HCEC 1CT (cell line): Measurements from ENCODE around the gene NRAP.

Experiments used
- DNase-seq: peaks from one replicate; pipeline ENCODE4 v3.0.0-alpha.2; 2017

The NRAP gene

GRCh38 chr10:113555751-113556150 is 108.1 kb downstream of the NRAP start:
- DNase-seq, result no peak

- no peak for DNase-seq
Observed at GRCh38 chr10:113555245-113555644, 108.6 kb downstream of the NRAP start.

- DNase-seq, result no peak
Observed at GRCh38 chr10:113554214-113554613, 109.6 kb downstream of the NRAP start.

DNA sequence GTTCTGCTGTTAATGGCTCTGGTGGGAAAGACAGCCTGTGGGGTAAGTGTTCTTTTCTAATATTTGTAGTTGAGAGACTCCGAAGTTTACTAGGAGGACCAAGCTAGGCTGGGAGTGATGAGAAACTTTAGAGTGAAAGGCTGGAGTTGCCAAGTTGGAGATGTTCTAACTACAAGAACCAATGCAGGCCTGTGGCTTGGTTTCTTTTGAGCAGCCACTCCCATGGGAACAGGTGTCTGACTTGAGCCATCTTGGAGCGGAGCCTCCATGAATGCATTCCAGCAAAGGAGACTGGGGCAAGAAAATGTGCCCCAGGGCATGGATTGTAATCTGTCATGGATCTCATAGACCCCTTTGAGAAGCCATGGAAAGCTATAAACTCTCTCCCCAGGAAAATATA is 110.7 kb downstream of the NRAP start:
- no peak for DNase-seq

DNA sequence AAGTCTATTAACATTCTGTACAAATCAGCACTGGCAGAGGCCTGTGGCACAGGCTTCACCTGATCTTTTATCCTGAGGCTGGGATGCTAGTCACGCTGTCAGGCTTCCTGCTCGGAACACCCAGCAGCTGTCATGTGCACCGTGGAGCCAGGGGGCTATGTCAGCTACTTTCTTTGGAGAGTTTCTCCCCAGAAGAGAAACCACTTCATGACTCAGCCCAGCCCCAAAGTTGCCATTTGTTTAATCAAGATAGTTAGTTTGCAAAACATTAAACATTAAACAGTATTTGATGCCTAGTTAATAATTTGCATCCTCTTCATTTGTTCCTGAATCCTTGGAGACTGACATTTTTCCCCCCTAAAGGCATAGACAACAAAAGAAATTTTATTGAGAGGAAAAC is 111.1 kb downstream of the NRAP start, which contains the start of gene HABP2:
Gene HABP2, plus strand, starts transcription at position 353 of the 400 bp plus-strand sequence. CDS start 69 bp downstream, outside the sequence.
- no peak for DNase-seq

GRCh38 chr10:113552014-113552413 is 111.8 kb downstream of the NRAP start:
- no peak for DNase-seq

DNA sequence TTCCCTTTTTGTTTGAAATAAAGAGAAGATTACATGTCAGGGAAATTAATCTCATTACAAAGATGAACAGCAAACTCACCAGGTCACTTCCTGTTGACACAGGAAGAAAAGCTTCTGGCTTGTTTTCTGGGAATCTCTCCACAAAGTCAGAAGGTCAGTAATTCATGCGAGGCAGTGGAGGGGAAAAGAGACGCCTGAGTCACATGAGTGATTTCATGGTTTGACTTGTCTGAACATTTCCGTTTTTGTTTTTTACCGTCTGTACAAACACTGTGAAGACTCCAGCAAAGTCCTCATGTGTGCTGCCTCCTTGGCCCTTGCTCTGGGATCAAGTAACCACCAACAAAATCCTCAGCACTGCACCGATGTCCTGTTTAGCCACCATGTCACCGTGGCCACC is 113.5 kb downstream of the NRAP start:
- peak; percentile 15 for DNase-seq

DNA sequence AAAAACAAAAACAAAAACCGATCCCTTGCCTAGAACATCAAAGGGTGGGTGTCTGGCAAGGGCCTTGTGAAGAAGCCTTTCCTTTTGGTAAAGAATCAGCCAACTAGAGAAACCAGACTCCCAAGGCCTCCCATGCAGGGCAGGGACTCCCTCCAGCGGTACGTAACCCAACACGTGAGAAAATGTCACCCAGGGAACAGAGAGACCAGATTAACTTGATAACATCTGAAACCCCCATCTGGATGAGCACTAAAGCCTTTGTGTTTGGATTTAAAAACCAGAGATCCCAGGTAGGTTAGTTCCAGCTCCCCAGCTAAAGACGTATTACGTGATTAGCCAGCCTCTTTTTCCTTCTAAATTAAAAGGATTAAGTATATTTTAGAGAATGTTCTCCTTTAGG is 114.0 kb downstream of the NRAP start:
- no peak for DNase-seq

GRCh38 chr10:113547426-113547825 is 116.4 kb downstream of the NRAP start:
- DNase-seq, result no peak

GRCh38 chr10:113544392-113544791 is 119.4 kb downstream of the NRAP start:
- no peak for DNase-seq

DNA sequence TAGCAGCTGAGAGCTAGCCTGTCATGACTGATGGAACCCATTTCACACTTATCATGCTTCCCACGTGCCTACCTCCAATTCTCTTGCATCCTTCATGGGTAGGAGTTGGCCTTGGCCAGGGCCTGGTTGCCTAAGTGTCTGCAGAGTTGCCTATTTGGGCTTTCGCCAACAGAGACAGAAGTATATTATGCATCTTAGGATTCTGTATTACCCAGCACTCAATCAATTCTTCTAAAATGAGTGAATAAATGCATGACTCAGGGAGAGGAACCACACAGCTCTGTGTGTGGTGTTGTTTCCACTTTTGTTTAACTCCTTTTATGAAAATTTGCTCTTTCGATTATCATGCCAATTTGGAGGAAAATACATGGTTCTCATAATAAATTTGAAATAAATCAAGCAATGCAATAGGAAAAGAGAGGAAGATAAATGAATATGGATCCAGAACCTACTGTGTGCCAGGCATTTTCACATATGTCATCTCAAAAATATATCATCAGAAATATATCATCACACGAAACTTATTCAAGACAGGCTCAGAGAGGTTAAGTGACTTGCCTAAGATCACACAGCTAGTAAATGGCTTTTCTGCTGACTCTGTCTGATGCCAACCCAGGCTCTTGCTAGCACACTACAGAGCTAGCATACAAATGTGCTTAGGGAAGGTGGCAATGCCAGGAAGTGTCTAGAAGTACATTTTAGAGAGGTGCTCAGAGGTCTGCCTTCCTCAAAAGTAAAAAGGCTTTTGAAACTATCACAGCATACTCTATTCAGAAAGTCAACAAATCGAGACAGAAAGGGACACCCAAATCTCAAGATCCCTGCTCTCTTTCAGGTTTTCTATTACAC is 120.5 kb downstream of the NRAP start:
- no peak for DNase-seq

DNA sequence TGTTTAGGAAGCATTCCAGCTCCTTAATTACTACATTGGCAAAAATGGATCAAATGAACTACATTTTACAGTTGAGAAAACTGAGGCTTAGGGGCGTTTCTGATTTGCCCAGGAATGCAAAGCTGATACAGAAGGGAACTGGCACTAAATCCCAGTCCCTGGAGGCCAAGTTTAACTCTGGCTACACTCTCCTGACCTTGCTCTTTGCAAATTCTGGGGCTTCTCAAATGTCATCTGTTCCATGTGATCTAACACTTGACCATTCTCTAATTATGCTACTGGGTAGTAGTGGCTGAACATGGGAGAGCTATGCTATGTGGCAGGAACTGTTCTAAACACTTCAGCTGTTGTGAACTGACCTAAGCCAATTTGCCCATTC is 122.3 kb downstream of the NRAP start:
- no peak for DNase-seq

DNA sequence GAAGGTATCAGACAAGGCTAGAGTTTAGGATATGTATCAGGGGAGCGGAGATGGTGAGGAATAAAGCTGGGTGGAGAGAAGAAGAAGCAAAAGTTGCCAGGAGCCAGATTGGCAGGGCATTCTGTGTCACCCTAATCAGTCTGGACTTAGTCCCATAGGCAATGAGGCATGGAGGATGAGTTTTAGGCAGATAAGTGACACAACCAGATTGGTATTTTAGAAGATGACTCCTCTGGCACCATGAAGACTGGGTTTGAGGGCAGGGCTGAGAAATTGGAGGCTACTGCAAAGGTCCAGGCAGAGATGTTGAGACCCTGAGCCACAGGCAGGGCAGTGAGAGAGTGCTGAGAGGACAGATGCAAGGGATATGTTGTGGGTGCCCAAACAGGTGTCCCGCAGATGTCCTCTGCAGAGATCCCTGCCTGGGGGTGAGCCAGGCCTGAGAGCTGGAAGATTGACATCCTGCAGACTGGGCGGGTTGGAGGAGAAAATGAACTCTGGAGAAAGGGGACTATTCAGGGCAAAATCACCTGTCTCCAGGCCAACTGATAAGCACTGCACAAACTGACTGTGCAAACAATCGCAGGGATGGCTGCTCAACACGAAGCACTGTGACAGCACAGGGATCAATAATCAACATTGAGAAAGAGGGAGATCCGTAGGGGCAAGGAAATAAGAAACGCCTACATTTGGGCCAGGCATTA is 122.8 kb downstream of the NRAP start:
- DNase-seq, result no peak

DNA sequence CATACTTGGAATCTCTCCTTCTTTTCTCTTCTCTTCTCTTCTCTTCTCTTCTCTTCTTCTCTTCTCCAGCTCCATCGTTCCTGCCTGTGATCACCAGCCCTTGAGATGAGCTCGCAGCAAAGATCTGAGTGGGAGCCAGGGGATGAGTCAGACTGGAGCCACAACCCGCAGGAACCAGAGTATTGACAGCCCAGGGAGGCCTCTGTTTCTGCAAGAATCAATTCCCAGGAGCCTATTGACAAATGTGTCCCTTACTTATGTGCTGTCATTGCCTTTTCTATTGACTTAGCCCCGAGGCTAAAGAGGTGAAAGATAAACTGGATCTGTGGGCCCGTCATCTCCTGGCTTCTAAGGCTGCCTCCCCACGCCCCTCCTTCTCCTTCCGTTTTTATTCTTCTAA is 124.1 kb downstream of the NRAP start:
- DNase-seq, result peak; percentile 42
